Activated CD4-positive, alpha-beta T cell treated with anti-CD3 and anti-CD28 coated beads for 4 hours (primary cell): ENCODE measurements around the gene THBS4.
A peak's percentile ranks its signal among the peaks of the same experiment; 100 is the strongest.
"Not testable (repeated sequence)": the region's sequence is repeated elsewhere in the genome, so short reads cannot be mapped to it uniquely, and the experiment has no call there.

Experiments
- DNase-seq, 2 donors: peaks; one replicate each; pipeline ENCODE4 v3.0.0-alpha.2; 2020

The THBS4 gene

GRCh38 chr5:80077051-80077714 is 42.0 kb downstream of the THBS4 start:
- DNase-seq = no peak

GRCh38 chr5:80078921-80079320 is 43.8 kb downstream of the THBS4 start:
- DNase-seq = no peak

- no peak for DNase-seq
Measured at GRCh38 chr5:80082281-80082680, 47.1 kb downstream of the THBS4 start.

GRCh38 chr5:80082731-80083100 is 47.6 kb downstream of the THBS4 start:
- peak in 1 of 2 donors; percentile 45 for DNase-seq

- DNase-seq = peak; percentile 5 to 8
Measured at GRCh38 chr5:80083101-80083890, 48.1 kb downstream of the THBS4 start.

- DNase-seq = no peak
Measured at GRCh38 chr5:80090884-80091166, 55.7 kb downstream of the THBS4 start.

- peak; percentile 17 to 42 for DNase-seq
Measured at GRCh38 chr5:80091792-80092192, 56.6 kb downstream of the THBS4 start.

- DNase-seq = no peak
Measured at GRCh38 chr5:80092486-80093107, 57.4 kb downstream of the THBS4 start.

GRCh38 chr5:80093796-80094195 is 58.6 kb downstream of the THBS4 start:
- DNase-seq = no peak

GRCh38 chr5:80094236-80094738 is 59.1 kb downstream of the THBS4 start:
- DNase-seq = no peak

GRCh38 chr5:80097451-80097850 is 62.3 kb downstream of the THBS4 start:
- no peak for DNase-seq

- DNase-seq = no peak
Measured at GRCh38 chr5:80101993-80102392, 66.8 kb downstream of the THBS4 start.

GRCh38 chr5:80103371-80103770 is 68.2 kb downstream of the THBS4 start:
- no peak for DNase-seq

GRCh38 chr5:80105698-80106439 is 70.7 kb downstream of the THBS4 start:
- no peak for DNase-seq

- no peak for DNase-seq
Measured at GRCh38 chr5:80106916-80107315, 71.8 kb downstream of the THBS4 start.

GRCh38 chr5:80109646-80110478 is 74.7 kb downstream of the THBS4 start:
- no peak for DNase-seq

GRCh38 chr5:80111376-80111990 is 76.3 kb downstream of the THBS4 start:
- not testable (repeated sequence) for DNase-seq

GRCh38 chr5:80114860-80115259 is 79.7 kb downstream of the THBS4 start:
- no peak for DNase-seq

GRCh38 chr5:80116000-80116399 is 80.9 kb downstream of the THBS4 start:
- DNase-seq = no peak

- no peak for DNase-seq
Measured at GRCh38 chr5:80116465-80116864, 81.3 kb downstream of the THBS4 start.

GRCh38 chr5:80117446-80117845 is 82.3 kb downstream of the THBS4 start:
- DNase-seq = no peak

- DNase-seq = no peak
Measured at GRCh38 chr5:80119372-80119771, 84.2 kb downstream of the THBS4 start.
